GM12873 (cell line): ENCODE results near the gene STARD5.
A peak's percentile ranks its signal among the peaks of the same experiment; 100 is the strongest.

Source experiments
- CTCF ChIP-seq: IDR thresholded peaks from 2 replicates; pipeline ENCODE4 v1.5.1; 2012; ENCODE audit warnings: low read depth, mild to moderate bottlenecking, moderate library complexity, low read length, control low read depth; ENCODE audit not compliant: insufficient read depth; ENCODE audit errors: missing control alignments

STARD5 gene

DNA sequence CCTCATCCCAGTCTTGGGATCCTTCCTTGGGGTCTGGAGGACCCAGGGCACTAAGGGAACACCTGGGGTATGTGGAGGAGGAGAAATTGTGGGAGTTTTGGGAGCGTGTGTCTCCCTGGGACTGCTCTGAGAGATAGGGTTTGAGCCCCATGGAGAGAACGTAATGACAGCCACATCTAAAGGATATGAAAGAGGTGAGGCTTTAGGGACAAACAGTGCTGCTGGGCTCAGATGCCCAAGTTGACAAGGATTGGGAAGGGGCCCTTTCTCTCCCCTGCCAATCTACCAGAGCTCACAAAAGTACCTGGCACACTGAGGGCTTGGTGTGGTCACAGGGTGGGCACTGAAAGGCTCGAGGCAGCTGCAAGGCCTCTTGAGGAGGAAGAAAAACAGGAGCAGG lies 13.3 kb upstream of the STARD5 start:
- TF ChIP-seq CTCF: no peak

GRCh38 chr15:81336568-81336967 lies 12.6 kb upstream of the STARD5 start:
- peak; percentile 45 for TF ChIP-seq CTCF

GRCh38 chr15:81335631-81336030 lies 11.7 kb upstream of the STARD5 start:
- no peak for TF ChIP-seq CTCF

- no peak for TF ChIP-seq CTCF
These were observed 11.0 kb upstream of the STARD5 start for GRCh38 chr15:81334768-81335435.

- TF ChIP-seq CTCF: no peak
These were observed 9.4 kb upstream of the STARD5 start for GRCh38 chr15:81333363-81333762.

- TF ChIP-seq CTCF: no peak
These were observed 8.4 kb upstream of the STARD5 start for GRCh38 chr15:81332326-81332725.

GRCh38 chr15:81331600-81331999 lies 7.7 kb upstream of the STARD5 start:
- no peak for TF ChIP-seq CTCF
